HG02981 (cell line): ENCODE data around the gene GABARAPL2.
A peak's percentile ranks its signal among the peaks of the same experiment; 100 is the strongest.
"Not testable (repeated sequence)": the region's sequence is repeated elsewhere in the genome, so short reads cannot be mapped to it uniquely, and the experiment has no call there.

Source experiments
- ATAC-seq: cut with Tn5 transposase; IDR thresholded peaks from one replicate; pipeline ENCODE4 v1.9.1; 2021; ENCODE audit warnings: mild to moderate bottlenecking, moderate library complexity; ENCODE audit not compliant: unreplicated experiment

GABARAPL2 gene

DNA sequence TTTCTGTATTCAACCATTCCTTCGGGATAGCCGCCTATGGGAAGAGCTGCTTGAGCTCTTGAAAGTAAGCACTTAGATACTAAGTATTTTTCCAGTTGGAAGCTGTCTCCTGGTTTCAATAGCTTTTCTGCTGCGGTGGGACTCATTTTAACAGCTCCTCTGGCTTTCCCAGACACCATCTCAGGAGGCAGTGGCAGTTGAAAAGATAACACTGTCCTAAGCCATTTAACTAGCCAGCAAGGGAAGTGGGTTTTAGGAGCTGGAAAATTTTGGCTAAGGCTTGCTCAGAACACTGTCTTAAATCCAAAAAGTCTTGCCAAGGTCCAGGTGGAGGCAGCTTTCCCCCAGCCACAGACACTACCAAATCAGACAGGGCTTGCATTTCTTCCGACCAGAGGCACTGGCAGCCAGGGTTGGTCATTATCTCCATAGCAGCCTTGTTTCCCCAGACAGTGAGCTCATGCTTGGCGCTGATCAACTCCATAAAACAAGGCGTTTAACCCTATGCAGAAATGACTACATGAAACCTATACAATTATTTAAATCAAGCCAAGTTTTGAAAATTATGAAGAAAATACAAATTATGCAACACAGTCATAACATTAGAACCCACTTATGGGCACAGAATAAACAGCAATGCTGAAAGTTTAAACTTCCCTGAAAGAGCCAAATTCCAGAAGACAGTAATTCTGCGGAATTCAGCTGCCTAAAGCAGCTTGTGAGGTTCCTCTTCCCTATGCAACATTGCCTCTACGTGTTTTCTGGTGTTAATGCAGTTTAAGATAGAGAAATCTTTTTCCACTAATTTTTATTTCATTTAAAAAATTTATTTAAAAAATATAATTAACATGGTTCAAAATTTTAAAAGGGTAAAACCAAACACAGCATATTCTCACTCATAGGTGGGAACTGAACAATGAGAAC lies 25.0 kb downstream of the GABARAPL2 start:
- no peak for ATAC-seq

GRCh38 chr16:75591927-75592326 lies 25.7 kb downstream of the GABARAPL2 start:
- ATAC-seq: not testable (repeated sequence)

GRCh38 chr16:75593308-75593707 lies 27.1 kb downstream of the GABARAPL2 start:
- no peak for ATAC-seq

- ATAC-seq: no peak
These were observed 27.9 kb downstream of the GABARAPL2 start for GRCh38 chr16:75593825-75594820.

DNA sequence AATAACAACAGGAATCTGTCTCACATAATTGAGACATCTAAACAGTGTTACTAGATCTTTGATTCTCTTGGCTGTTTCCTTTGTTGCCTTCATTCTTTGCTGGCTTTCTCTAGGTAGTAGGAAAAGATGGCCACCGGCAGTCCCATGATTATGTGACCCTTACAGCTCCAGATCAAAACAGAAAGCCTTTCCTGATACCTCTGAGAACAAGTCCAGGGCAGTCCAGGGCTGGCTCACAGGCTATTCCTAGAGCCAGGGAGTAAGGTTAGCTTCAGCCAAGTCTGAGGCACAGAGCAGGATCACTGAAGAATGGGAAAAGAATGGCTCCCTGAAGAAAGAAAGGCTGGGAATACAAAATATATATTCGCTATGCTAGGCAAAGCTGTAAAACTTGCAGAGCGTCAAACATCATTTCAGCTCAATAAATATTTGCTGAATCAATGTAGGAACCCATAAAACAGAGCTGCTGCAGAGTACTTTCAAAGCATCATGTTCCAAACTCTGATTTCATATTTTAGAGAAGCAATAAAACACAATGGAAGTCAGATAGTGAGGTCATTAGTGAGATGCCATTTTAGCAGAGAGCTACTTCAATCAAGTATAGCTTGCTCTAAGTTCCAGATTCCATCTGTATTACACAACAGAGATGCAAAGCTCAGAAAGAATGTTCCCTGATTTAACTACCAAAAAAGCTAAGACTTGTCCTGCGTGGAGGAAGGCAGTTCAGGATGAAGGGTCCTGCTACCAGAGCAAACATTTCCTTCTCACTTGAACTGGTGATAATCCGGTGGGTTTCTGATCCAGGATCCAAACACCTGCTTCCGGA lies 33.5 kb downstream of the GABARAPL2 start:
- ATAC-seq: no peak

DNA sequence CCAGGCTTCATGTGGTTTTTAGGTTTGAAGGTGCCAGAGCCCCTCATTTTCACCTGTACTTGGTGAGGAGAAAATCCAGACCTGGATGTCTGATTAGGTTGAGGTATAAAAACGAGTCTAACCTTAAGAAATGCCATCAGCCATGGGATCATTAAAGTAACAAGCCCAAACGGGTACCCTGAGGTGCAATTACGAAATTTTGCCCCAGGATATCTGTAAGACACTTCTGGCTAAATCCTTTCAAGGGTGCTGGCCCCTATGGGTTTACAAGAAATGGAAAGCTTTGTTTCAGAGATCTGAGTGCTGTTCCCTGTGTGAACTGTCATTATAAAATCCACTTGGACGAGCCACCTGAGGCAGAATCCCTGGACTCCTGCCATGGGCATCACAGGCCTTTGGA lies 37.1 kb downstream of the GABARAPL2 start:
- ATAC-seq: no peak

- ATAC-seq: no peak
These were observed 40.3 kb downstream of the GABARAPL2 start for GRCh38 chr16:75606507-75606906.

DNA sequence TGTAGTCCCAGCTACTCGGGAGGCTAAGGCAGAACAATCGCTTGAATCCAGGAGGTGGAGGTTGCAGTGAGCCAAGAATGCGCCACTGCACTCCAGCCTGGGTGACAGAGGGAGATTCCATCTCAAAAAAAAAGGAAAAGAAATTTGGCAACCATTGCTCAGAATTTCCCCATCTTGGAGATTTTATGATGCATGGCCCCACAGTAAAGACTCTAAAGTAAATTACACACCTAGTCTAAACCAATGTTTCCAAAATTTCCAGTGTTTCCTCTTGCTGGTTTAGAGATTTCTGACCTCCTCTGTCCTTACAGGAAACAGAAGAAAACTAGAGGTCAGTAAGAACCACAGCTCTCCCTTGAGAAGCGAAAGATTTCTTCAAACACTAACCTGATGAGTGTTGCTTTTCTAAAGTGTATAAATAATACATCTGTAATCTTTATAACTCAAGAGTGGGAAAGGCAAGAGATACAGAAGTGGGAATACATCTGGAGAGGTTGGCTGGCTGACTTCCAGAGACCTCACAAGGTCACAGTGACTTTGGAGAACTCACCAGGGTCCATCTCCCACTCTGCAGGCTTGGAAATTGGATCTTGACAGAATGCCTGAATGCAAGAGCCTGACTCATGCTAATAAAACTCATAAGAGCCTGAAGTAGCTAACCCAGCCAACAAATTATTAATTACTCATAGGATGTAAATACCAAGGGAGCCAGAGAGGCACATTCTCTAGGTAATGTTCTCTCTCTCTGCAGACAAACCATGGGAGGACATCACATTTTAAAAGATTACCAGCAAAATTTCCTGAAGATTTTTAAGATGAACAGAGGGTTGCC lies 48.1 kb downstream of the GABARAPL2 start:
- no peak for ATAC-seq

DNA sequence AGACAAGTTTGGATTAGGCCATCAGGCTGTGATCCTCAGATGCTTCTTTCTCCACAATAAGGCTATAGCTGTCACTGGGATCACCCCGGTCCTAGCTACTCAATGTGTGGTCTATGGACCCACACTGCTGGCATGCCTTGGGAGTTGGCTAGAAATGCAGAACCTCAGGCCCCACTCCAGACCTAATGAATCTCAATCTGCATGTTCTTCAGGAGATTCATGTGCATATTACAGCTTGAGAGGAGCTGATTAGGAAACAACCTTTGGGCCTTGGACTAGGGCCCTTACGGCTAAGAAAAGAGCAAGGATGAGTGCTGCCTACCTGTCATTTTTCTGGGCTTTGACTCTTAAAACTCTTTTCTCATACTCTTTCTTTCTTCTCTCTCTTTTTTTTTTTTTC lies 49.4 kb downstream of the GABARAPL2 start:
- ATAC-seq: no peak

DNA sequence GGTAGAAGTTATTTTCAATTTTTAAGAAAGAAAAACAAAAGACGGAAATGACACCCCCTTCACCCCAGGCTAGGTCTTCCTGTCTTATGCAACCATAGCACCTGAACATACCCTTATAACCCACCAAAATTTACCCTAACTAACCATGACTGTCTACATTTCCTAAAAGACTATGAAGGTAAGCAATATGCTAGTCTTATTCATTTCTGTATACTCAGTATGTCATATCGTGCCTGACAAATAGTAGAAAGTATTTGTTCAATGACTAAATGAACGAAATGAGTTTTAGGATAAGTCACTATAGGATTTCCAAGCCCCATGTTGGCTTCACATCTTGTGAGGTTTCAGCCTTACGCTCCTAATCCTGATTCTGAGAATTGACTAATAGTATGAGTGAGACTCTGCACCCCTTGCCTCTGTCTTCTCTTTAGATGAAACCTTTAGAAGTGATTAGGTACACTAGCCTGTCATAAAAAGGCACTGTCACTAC lies 50.4 kb downstream of the GABARAPL2 start:
- no peak for ATAC-seq

DNA sequence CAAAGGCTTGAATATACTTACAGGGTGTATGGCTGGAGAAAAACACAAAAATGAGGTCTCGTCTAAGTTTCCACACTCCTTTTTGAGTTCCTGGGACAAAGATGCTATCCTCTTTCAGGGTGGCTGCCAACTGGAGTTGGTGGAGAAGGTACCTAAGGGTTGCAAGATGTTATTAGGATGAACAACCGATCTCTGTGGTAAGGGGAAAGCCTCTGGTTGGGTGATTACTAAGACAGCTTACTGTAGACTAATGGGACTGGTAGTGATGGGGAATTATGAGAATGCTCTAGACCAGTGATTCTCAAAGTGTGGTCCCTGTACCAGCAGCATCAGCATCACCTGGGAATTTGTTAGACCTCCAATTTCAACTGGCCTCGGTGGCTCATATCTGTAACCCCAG lies 50.9 kb downstream of the GABARAPL2 start:
- ATAC-seq: no peak

DNA sequence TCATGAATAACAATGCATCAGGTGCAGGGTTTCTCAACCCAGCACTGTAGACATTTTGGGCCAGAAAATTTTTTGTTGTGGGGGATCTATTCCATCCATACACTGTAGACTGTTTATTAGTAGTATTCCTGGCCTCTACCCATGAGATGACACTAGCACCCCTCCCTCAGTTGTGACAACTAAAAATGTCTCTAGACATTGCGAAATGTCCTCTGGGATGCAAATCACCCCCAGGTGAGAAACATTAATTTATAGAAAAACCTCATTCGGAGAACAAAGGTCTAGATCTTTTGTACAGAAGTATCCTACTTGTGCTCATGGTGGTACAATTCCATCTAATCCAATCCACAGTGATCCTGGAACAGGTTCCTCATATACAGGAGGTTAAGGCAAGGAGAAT lies 52.6 kb downstream of the GABARAPL2 start:
- no peak for ATAC-seq

GRCh38 chr16:75620326-75621169 lies 54.4 kb downstream of the GABARAPL2 start:
- no peak for ATAC-seq

GRCh38 chr16:75621170-75621477 lies 54.9 kb downstream of the GABARAPL2 start:
- ATAC-seq: no peak

DNA sequence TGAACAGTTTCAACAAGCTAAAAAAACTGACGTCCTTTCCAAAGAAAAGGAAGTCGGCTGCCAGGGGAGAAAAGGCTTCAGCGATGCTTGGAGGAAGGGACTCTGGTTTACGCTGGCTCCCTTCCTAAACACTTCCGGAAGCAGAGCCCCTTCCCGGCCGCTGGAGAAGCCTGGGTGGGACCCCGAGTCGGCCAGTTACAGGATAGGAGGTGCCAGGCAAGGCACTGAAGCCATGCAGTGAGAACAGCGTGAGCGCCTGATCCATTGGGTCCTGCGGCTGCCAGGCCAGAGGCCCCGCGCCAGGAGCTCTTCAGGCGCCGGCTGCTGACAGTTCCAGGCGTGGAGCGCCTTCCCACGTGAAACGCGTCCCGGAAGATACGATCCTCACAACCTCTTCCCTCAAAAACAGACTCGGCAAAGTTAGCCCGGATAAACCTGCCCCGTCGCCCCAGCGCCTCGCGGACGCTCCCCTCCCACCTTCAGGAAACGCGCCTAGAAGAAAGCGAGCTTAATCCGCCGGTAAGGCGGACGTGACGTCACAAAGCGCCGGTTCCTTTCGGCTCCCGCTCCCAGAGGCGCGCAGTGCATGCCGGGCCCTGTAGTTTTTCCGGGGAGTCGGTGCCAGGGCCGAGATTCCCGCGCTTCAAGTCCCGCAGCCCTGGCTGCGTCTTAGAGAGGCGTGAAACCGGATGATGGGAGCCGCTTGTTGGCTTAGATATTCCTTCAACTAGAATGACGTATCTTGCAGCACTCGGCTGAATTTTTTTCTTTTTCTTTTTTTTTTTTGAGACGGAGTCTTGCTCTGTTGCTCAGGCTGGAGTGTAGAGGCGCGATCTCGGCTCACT lies 56.8 kb downstream of the GABARAPL2 start, which contains the start of gene ADAT1:
Gene ADAT1, minus strand, starts transcription at position 521 of the 845 bp plus-strand sequence. CDS start 2,482 bp downstream, outside the sequence.
- peak; percentile 97 for ATAC-seq

- no peak for ATAC-seq
These were observed 58.7 kb downstream of the GABARAPL2 start for GRCh38 chr16:75624921-75625334.

- ATAC-seq: no peak
These were observed 60.6 kb downstream of the GABARAPL2 start for GRCh38 chr16:75626806-75627205.
